Keratinocyte (primary cell): Measurements from ENCODE around the gene TCHP. TPM values are rescaled to one million over a fixed set of nuclear protein-coding genes. Genes with fewer than 3 reads are reported as not detected.

Source experiments
- DNase-seq: peaks from one replicate; pipeline ENCODE4 v3.0.0-alpha.2; 2011; ENCODE audit warnings: low read depth, missing footprints, low spot score
- FAIRE-seq: peaks from 2 replicates; lab custom pipeline; 2011; peaks lifted over from hg19 to GRCh38; lab: Jason Lieb, UNC
- H2AFZ ChIP-seq: 2 replicates; pipeline ENCODE4 v1.6.0; 2012; ENCODE audit warnings: low read length, control low read depth, inconsistent platforms; ENCODE audit not compliant: control insufficient read depth
- H3K27ac ChIP-seq: 2 replicates; pipeline ENCODE4 v1.5.1; 2011; ENCODE audit warnings: low read length; ENCODE audit not compliant: control insufficient read depth, insufficient read depth
- H3K27me3 ChIP-seq: 3 replicates; pipeline ENCODE4 v1.6.0; 2011; ENCODE audit warnings: low read length; ENCODE audit not compliant: control insufficient read depth, insufficient read depth; ENCODE audit errors: extremely low read depth
- H3K36me3 ChIP-seq, 2 experiments: 2 replicates in 1 of 2; 3 replicates in 1 of 2; pipeline ENCODE4 v1.5.1; 2011; ENCODE audit warnings: low read length in 2 of 2, mild to moderate bottlenecking in 1 of 2; ENCODE audit not compliant: control insufficient read depth in 2 of 2, insufficient read depth in 2 of 2; ENCODE audit errors: extremely low read depth in 1 of 2
- H3K4me1 ChIP-seq: 3 replicates; pipeline ENCODE4 v1.5.1; 2011; ENCODE audit warnings: low read length; ENCODE audit not compliant: control insufficient read depth, insufficient read depth; ENCODE audit errors: extremely low read depth
- H3K4me2 ChIP-seq: 3 replicates; pipeline ENCODE4 v1.6.0; 2011; ENCODE audit warnings: low read depth, low read length; ENCODE audit not compliant: control insufficient read depth, insufficient read depth; ENCODE audit errors: extremely low read depth
- H3K4me3 ChIP-seq, 3 experiments: fragments of 200-600 bp in 1 of 3; sonication (generic) in 1 of 3; 2 replicates in 2 of 3; 3 replicates in 1 of 3; pipeline ENCODE4 v1.5.1; 2011 to 2016; ENCODE audit warnings: low read length in 3 of 3, mild to moderate bottlenecking in 3 of 3, control low read depth in 2 of 3, inconsistent platforms in 1 of 3, low read depth in 1 of 3, mixed read lengths in 1 of 3, mixed run types in 1 of 3, moderate library complexity in 1 of 3; ENCODE audit not compliant: control insufficient read depth in 2 of 3, insufficient read depth in 2 of 3; ENCODE audit errors: extremely low read depth in 1 of 3
- H3K79me2 ChIP-seq: 2 replicates; pipeline ENCODE4 v1.6.0; 2012; ENCODE audit warnings: low read length; ENCODE audit not compliant: control insufficient read depth, insufficient read depth
- H3K9ac ChIP-seq: 3 replicates; pipeline ENCODE4 v1.6.0; 2011; ENCODE audit warnings: low read length; ENCODE audit not compliant: control insufficient read depth, insufficient read depth; ENCODE audit errors: extremely low read depth
- H3K9me1 ChIP-seq: 3 replicates; pipeline ENCODE4 v1.6.0; 2011; ENCODE audit warnings: low read length; ENCODE audit not compliant: control insufficient read depth, insufficient read depth; ENCODE audit errors: extremely low read depth
- H3K9me3 ChIP-seq: 2 replicates; pipeline ENCODE4 v1.5.1; 2012; ENCODE audit warnings: low read depth, low read length; ENCODE audit not compliant: control insufficient read depth
- H4K20me1 ChIP-seq: 3 replicates; pipeline ENCODE4 v1.6.0; 2011; ENCODE audit warnings: low read length; ENCODE audit not compliant: control insufficient read depth, insufficient read depth; ENCODE audit errors: extremely low read depth
- EZH2 ChIP-seq: IDR thresholded peaks from one replicate; pipeline ENCODE4 v1.6.1; 2012; ENCODE audit warnings: inconsistent platforms, mild to moderate bottlenecking, low read length, moderate library complexity
- dilution Hi-C: fragments of 300-500 bp; cut with MboI; formaldehyde crosslinking; loops from one replicate; pipeline ENCODE4 v1.7.0; 2020; ENCODE audit warnings: low sequenced_read_pairs; ENCODE audit not compliant: extremely low pct_ligation_motif_present
- polyA plus RNA-seq, 5 experiments: library from polyadenylated mRNA; depleted of rRNA in 3 of 5; stranded (reverse) in 3 of 5; stranded (forward) in 1 of 5; unstranded in 1 of 5; fragments of >200 nt; gene quantifications; 1 replicate in 1 of 5; 2 replicates in 3 of 5; 3 replicates in 1 of 5; pipeline versions ENCODE4 v1.2.1 to v1.2.3, GENCODE V29; 2011 to 2012; ENCODE audit warnings: missing spikeins in 2 of 5, low read depth in 1 of 5, low replicate concordance in 1 of 5
- TF ChIP-seq, protein P1 (sequence below), 3 experiments: IDR thresholded peaks in 1 of 3; conservative IDR thresholded peaks in 1 of 3; optimal IDR thresholded peaks in 1 of 3; 2 replicates in 2 of 3; 3 replicates in 1 of 3; pipeline versions ENCODE3 to v1.5.1; 2011; ENCODE audit warnings: low read length in 3 of 3, mild to moderate bottlenecking in 3 of 3, moderate library complexity in 2 of 3, control low read depth in 1 of 3, inconsistent platforms in 1 of 3; ENCODE audit not compliant: insufficient read depth in 2 of 3; ENCODE audit errors: extremely low read depth in 1 of 3

TCHP gene
- polyA plus RNA-seq, 1 donor (not counting 4 experiments of a cell fraction or from before 2014, with no cell fraction given): 9.6 TPM

DNA sequence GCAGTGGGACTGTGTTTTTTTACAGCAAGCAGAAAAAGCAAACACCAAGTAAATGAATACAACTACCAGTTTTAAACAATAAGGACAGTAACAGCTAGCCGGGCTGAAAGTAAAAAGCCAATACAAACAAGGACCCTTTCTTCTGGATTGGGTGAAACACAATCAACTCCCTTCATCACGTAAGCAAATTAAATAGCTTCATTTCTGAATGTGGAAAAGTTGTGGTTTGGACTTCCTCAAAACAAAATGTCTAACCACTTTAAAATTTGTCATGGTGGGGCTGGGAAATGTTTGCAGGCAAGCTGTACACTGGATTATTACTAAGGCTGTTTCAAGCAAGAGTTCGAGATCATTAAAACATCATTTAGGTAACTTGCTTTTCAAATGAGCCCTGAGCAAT is 47.4 kb downstream of the TCHP start:
- no peaks in the 10 kb centered on the region for H3K9me1 ChIP-seq
- TF ChIP-seq, protein P1, sequence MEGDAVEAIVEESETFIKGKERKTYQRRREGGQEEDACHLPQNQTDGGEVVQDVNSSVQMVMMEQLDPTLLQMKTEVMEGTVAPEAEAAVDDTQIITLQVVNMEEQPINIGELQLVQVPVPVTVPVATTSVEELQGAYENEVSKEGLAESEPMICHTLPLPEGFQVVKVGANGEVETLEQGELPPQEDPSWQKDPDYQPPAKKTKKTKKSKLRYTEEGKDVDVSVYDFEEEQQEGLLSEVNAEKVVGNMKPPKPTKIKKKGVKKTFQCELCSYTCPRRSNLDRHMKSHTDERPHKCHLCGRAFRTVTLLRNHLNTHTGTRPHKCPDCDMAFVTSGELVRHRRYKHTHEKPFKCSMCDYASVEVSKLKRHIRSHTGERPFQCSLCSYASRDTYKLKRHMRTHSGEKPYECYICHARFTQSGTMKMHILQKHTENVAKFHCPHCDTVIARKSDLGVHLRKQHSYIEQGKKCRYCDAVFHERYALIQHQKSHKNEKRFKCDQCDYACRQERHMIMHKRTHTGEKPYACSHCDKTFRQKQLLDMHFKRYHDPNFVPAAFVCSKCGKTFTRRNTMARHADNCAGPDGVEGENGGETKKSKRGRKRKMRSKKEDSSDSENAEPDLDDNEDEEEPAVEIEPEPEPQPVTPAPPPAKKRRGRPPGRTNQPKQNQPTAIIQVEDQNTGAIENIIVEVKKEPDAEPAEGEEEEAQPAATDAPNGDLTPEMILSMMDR (optimal IDR thresholded peaks at IDR 0.05 in 1 of 3, IDR thresholded peaks at IDR 0.05 in 1 of 3, conservative IDR thresholded peaks at IDR 0.05 in 1 of 3; ENCODE audit: extremely low read depth in 1 of 3, insufficient read depth in 2 of 3, low read length in 3 of 3): no peak
- no peaks in the 10 kb centered on the region for H3K9me3 ChIP-seq
- H3K27me3 ChIP-seq: no peaks in the 10 kb centered on the region
- H3K4me1 ChIP-seq: no peaks in the 10 kb centered on the region
- no peak overlapping the region for H3K4me2 ChIP-seq
- no peaks in the 10 kb centered on the region for H3K79me2 ChIP-seq
- peaks cover 13 to 27% of the 10 kb centered on the region in 2 experiments for H3K36me3 ChIP-seq
- H3K9ac ChIP-seq: no peak overlapping the region
- dilution Hi-C loops: no loop called here
- H3K27ac ChIP-seq: no peak overlapping the region
- no peak for FAIRE-seq
- no peak overlapping the region for H3K4me3 ChIP-seq
- H4K20me1 ChIP-seq: no peaks in the 10 kb centered on the region
- DNase-seq: no peak
- H2AFZ ChIP-seq: no peak overlapping the region

GRCh38 chr12:109948368-109948767 is 48.3 kb downstream of the TCHP start:
- Histone ChIP-seq H3K9ac (no peak overlapping the region), H3K9me3 (no peaks in the 10 kb centered on the region), H3K9me1 (no peaks in the 10 kb centered on the region), H3K4me3 (no peak overlapping the region), H3K36me3 (peaks cover 21 to 32% of the 10 kb centered on the region in 2 experiments), H4K20me1 (no peaks in the 10 kb centered on the region), H3K27ac (no peak overlapping the region), H3K4me2 (no peak overlapping the region), H3K79me2 (no peaks in the 10 kb centered on the region), H2AFZ (no peak overlapping the region), H3K27me3 (no peaks in the 10 kb centered on the region), H3K4me1 (no peaks in the 10 kb centered on the region)
- no peak for TF ChIP-seq EZH2
- TF ChIP-seq, protein P1 (optimal IDR thresholded peaks at IDR 0.05 in 1 of 3, IDR thresholded peaks at IDR 0.05 in 1 of 3, conservative IDR thresholded peaks at IDR 0.05 in 1 of 3; ENCODE audit: extremely low read depth in 1 of 3, insufficient read depth in 2 of 3, low read length in 3 of 3): no peak
- FAIRE-seq (no peak), DNase-seq (no peak)
- dilution Hi-C loops: no loop called here
